22Rv1 (cell line): ENCODE results near the gene PDGFD.

ENCODE experiments used
- CTCF ChIP-seq: fragments of 450-650 bp; IDR thresholded peaks from 2 replicates; pipeline ENCODE4 v1.5.1; 2017; ENCODE audit warnings: mild to moderate bottlenecking
- ZFX ChIP-seq: fragments of 450-650 bp; IDR thresholded peaks from 2 replicates; pipeline ENCODE4 v1.6.1; 2017; ENCODE audit warnings: antibody characterized with exemption, borderline replicate concordance

DNA sequence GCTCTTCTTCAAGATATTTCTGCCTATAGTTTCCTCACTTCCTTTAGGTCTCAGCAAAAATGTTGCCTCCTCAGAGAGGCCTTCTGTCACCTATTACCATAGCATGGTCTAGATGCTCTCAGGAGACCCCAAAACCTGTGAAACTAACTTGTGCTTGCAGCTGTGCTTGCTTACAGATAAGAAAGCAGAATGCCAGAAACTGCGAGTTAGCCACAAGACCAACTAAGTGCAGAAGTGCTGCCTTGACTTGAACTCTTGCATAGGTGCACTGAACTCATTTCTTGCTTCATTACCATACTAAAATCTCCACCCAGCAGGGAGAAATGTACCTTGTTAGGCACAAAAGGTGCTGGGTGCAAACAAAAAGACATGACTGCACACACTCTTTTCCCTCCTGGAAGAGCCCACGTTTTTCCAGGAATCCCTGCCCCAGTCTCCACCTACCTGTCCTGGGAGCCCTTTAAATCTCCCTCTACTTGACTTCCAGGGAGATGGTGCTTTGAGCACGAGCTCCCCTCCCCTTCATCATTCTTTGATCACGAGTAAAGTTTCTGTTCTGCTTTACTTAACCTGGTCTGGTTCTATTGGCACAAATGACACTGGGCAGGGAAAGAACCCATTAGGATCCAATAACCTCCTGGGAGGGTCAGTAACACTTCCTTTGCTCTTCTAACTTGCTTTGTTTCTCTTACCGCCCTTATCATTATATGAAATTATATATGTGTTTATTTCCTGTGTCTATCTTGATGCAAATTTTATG lies 265.2 kb downstream of the PDGFD start:
- TF ChIP-seq CTCF (no peak), ZFX (no peak)
